WTC11 (cell line): Measurements from ENCODE around the gene SPN. TPM values are rescaled to one million over a fixed set of nuclear protein-coding genes. Genes with fewer than 3 reads are reported as not detected.

ENCODE experiments used
- ATAC-seq: fragments of 200-7000 bp; cut with Tn5 transposase; 2 replicates; pipeline ENCODE4 v1.10.0; 2021; ENCODE audit warnings: mild to moderate bottlenecking, moderate library complexity
- CTCF ChIA-PET: fragments of 300-600 bp; sonication (Branson Sonifier 250); formaldehyde crosslinking; loops from one replicate; lab custom pipeline; 2021; ENCODE audit warnings: antibody characterized with exemption; lab: Charles Lee
- POLR2A ChIA-PET: fragments of 350-600 bp; sonication (Branson Sonifier 250); formaldehyde crosslinking; loops from one replicate; lab custom pipeline; 2021; ENCODE audit warnings: antibody characterized with exemption; lab: Charles Lee
- DNase-seq: peaks from one replicate; pipeline ENCODE4 v3.0.0; 2021; ENCODE audit warnings: low spot score
- H3K27ac Mint-ChIP-seq: 2 replicates; pipeline ENCODE4 v1.8.0; 2021; ENCODE audit warnings: mixed read lengths
- H3K27me3 Mint-ChIP-seq: 2 replicates; pipeline ENCODE4 v1.8.0; 2021; ENCODE audit warnings: low read depth, mild to moderate bottlenecking, moderate library complexity, mixed read lengths
- H3K36me3 Mint-ChIP-seq: 2 replicates; pipeline ENCODE4 v1.8.0; 2021; ENCODE audit warnings: mixed read lengths
- H3K4me1 Mint-ChIP-seq: 2 replicates; pipeline ENCODE4 v1.8.0; 2022; ENCODE audit warnings: mixed read lengths
- H3K4me3 Mint-ChIP-seq: 2 replicates; pipeline ENCODE4 v1.8.0; 2021; ENCODE audit warnings: mild to moderate bottlenecking, moderate library complexity, mixed read lengths
- H3K9me3 Mint-ChIP-seq: 2 replicates; pipeline ENCODE4 v1.8.0; 2021; ENCODE audit warnings: mixed read lengths
- AFF4 ChIP-seq: sonication (generic); formaldehyde crosslinking; IDR thresholded peaks from 2 replicates; pipeline ENCODE4 v1.8.1; 2023; ENCODE audit warnings: mild to moderate bottlenecking, missing genetic modification reagents, borderline replicate concordance
- ATF1 ChIP-seq: sonication (generic); formaldehyde crosslinking; IDR thresholded peaks from 2 replicates; pipeline ENCODE4 v1.8.1; 2023; ENCODE audit warnings: mild to moderate bottlenecking, moderate library complexity, missing genetic modification reagents
- ESRRA ChIP-seq: sonication (generic); formaldehyde crosslinking; IDR thresholded peaks from 2 replicates; pipeline ENCODE4 v1.8.1; 2022; ENCODE audit warnings: mild to moderate bottlenecking, missing genetic modification reagents, borderline replicate concordance
- FOXP1 ChIP-seq: sonication (generic); formaldehyde crosslinking; IDR thresholded peaks from 2 replicates; pipeline ENCODE4 v1.8.0; 2022; ENCODE audit warnings: missing genetic modification reagents, mild to moderate bottlenecking, moderate library complexity, borderline replicate concordance
- GABPB1 ChIP-seq: sonication (generic); formaldehyde crosslinking; IDR thresholded peaks from 2 replicates; pipeline ENCODE4 v1.8.1; 2023; ENCODE audit warnings: mild to moderate bottlenecking, missing genetic modification reagents
- JAZF1 ChIP-seq: fragments of 250-450 bp; sonication (Bioruptor Pico); IDR thresholded peaks from 2 replicates; pipeline ENCODE4 v1.9.0; 2021; ENCODE audit warnings: moderate library complexity, mild to moderate bottlenecking, inconsistent platforms
- JUN ChIP-seq: sonication (generic); formaldehyde crosslinking; IDR thresholded peaks from 2 replicates; pipeline ENCODE4 v1.8.0; 2023; ENCODE audit warnings: mild to moderate bottlenecking, missing genetic modification reagents
- MXD4 ChIP-seq: fragments of 250-450 bp; sonication (Bioruptor Pico); IDR thresholded peaks from 2 replicates; pipeline ENCODE4 v1.8.0; 2021; ENCODE audit warnings: mild to moderate bottlenecking, moderate library complexity, borderline replicate concordance
- NFE2L1 ChIP-seq: sonication (generic); formaldehyde crosslinking; IDR thresholded peaks from 2 replicates; pipeline ENCODE4 v1.8.1; 2023; ENCODE audit warnings: missing genetic modification reagents
- PRRX2 ChIP-seq: fragments of 250-450 bp; sonication (Bioruptor Pico); IDR thresholded peaks from 2 replicates; pipeline ENCODE4 v1.8.0; 2021; ENCODE audit warnings: mild to moderate bottlenecking
- SP1 ChIP-seq: sonication (generic); formaldehyde crosslinking; conservative IDR thresholded peaks from 2 replicates; pipeline ENCODE4 v1.8.1; 2022; ENCODE audit warnings: missing genetic modification reagents
- TCF7 ChIP-seq: sonication (generic); formaldehyde crosslinking; IDR thresholded peaks from 2 replicates; pipeline ENCODE4 v1.8.0; 2022; ENCODE audit warnings: mild to moderate bottlenecking, low read depth, missing genetic modification reagents, moderate library complexity
- ZBTB21 ChIP-seq: sonication (generic); formaldehyde crosslinking; IDR thresholded peaks from 2 replicates; pipeline ENCODE4 v1.8.1; 2023; ENCODE audit warnings: mild to moderate bottlenecking, missing genetic modification reagents, borderline replicate concordance
- ZBTB43 ChIP-seq: sonication (generic); formaldehyde crosslinking; IDR thresholded peaks from 2 replicates; pipeline ENCODE4 v1.8.1; 2023; ENCODE audit warnings: mild to moderate bottlenecking, missing genetic modification reagents
- ZNF219 ChIP-seq: sonication (generic); formaldehyde crosslinking; IDR thresholded peaks from 2 replicates; pipeline ENCODE4 v1.8.0; 2023; ENCODE audit warnings: missing genetic modification reagents, mild to moderate bottlenecking, borderline replicate concordance
- ZNF263 ChIP-seq: sonication (generic); formaldehyde crosslinking; IDR thresholded peaks from 2 replicates; pipeline ENCODE4 v1.8.1; 2022; ENCODE audit warnings: low read depth, mild to moderate bottlenecking, moderate library complexity, missing genetic modification reagents
- ZNF416 ChIP-seq: fragments of 250-450 bp; sonication (Bioruptor Pico); IDR thresholded peaks from 2 replicates; pipeline ENCODE4 v1.9.0; 2021; ENCODE audit warnings: mild to moderate bottlenecking, inconsistent platforms
- ZSCAN18 ChIP-seq: fragments of 250-450 bp; sonication (Bioruptor Pico); IDR thresholded peaks from 2 replicates; pipeline ENCODE4 v2.1.2; 2022; ENCODE audit warnings: mild to moderate bottlenecking, moderate library complexity
- total RNA-seq: library from RNA; stranded (reverse); gene quantifications from 3 replicates; pipeline ENCODE4 v1.2.3, GENCODE V29; 2021
- TF ChIP-seq, protein P1 (sequence below): fragments of 250-450 bp; sonication (Bioruptor Pico); IDR thresholded peaks from 2 replicates; pipeline ENCODE4 v1.9.0; 2021; ENCODE audit warnings: mild to moderate bottlenecking, borderline replicate concordance
- TF ChIP-seq, protein P2 (sequence below): sonication (generic); formaldehyde crosslinking; IDR thresholded peaks from 2 replicates; pipeline ENCODE4 v1.8.0; 2022; ENCODE audit warnings: missing genetic modification reagents
- TF ChIP-seq, protein P3 (sequence below): sonication (generic); formaldehyde crosslinking; IDR thresholded peaks from 2 replicates; pipeline ENCODE4 v1.8.0; 2022; ENCODE audit warnings: mild to moderate bottlenecking, missing genetic modification reagents

Gene SPN
- total RNA-seq, 1 experiment from 2014 or later, result 2.3 TPM

GRCh38 chr16:29678691-29679267 is 15.7 kb downstream of the SPN start, which contains the start of gene QPRT:
TSS of gene QPRT (plus strand) at chr16:29679180. CDS start at chr16:29679198, 18 bp downstream.
- ChIA-PET CTCF (interaction anchor here (0.7 to 2.0 kb wide), 8 partner anchors 12 to 413 kb away, joined by 3 to 23 read pairs (median 4); partner anchors contain the start of gene KIF22), POLR2A (interaction anchor here (0.7 to 2.7 kb wide), 13 partner anchors 12 to 199 kb away, joined by 3 to 23 read pairs (median 5); partner anchors contain the start of gene MAZ)
- H3K36me3 Mint-ChIP-seq, result peaks cover 26% of the 10 kb centered on the region
- no peaks in the 10 kb centered on the region for H3K9me3 Mint-ChIP-seq
- peak; percentile 90 for DNase-seq
- peak within 1 kb of the TSS; percentile 91 for H3K4me3 Mint-ChIP-seq
- H3K27me3 Mint-ChIP-seq, result no peaks in the 10 kb centered on the region
- peak within 1 kb of the TSS; percentile 100 for H3K27ac Mint-ChIP-seq
- H3K4me1 Mint-ChIP-seq, result peaks cover 40% of the 10 kb centered on the region
- ATAC-seq, result peak; percentile 85
- TF ChIP-seq FOXP1 (CRISPR knock-in tag), result no peak
- TF ChIP-seq ZNF263 (CRISPR knock-in tag), result no peak
- TF ChIP-seq, protein P1, sequence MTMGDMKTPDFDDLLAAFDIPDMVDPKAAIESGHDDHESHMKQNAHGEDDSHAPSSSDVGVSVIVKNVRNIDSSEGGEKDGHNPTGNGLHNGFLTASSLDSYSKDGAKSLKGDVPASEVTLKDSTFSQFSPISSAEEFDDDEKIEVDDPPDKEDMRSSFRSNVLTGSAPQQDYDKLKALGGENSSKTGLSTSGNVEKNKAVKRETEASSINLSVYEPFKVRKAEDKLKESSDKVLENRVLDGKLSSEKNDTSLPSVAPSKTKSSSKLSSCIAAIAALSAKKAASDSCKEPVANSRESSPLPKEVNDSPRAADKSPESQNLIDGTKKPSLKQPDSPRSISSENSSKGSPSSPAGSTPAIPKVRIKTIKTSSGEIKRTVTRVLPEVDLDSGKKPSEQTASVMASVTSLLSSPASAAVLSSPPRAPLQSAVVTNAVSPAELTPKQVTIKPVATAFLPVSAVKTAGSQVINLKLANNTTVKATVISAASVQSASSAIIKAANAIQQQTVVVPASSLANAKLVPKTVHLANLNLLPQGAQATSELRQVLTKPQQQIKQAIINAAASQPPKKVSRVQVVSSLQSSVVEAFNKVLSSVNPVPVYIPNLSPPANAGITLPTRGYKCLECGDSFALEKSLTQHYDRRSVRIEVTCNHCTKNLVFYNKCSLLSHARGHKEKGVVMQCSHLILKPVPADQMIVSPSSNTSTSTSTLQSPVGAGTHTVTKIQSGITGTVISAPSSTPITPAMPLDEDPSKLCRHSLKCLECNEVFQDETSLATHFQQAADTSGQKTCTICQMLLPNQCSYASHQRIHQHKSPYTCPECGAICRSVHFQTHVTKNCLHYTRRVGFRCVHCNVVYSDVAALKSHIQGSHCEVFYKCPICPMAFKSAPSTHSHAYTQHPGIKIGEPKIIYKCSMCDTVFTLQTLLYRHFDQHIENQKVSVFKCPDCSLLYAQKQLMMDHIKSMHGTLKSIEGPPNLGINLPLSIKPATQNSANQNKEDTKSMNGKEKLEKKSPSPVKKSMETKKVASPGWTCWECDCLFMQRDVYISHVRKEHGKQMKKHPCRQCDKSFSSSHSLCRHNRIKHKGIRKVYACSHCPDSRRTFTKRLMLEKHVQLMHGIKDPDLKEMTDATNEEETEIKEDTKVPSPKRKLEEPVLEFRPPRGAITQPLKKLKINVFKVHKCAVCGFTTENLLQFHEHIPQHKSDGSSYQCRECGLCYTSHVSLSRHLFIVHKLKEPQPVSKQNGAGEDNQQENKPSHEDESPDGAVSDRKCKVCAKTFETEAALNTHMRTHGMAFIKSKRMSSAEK (CRISPR knock-in tag), result no peak
- TF ChIP-seq JUN (CRISPR knock-in tag), result no peak
- no peak for TF ChIP-seq ZNF219 (CRISPR knock-in tag)
- peak; percentile 58; the same call in 1 of the 2 replicates for TF ChIP-seq NFE2L1 (CRISPR knock-in tag)
- TF ChIP-seq, protein P2, sequence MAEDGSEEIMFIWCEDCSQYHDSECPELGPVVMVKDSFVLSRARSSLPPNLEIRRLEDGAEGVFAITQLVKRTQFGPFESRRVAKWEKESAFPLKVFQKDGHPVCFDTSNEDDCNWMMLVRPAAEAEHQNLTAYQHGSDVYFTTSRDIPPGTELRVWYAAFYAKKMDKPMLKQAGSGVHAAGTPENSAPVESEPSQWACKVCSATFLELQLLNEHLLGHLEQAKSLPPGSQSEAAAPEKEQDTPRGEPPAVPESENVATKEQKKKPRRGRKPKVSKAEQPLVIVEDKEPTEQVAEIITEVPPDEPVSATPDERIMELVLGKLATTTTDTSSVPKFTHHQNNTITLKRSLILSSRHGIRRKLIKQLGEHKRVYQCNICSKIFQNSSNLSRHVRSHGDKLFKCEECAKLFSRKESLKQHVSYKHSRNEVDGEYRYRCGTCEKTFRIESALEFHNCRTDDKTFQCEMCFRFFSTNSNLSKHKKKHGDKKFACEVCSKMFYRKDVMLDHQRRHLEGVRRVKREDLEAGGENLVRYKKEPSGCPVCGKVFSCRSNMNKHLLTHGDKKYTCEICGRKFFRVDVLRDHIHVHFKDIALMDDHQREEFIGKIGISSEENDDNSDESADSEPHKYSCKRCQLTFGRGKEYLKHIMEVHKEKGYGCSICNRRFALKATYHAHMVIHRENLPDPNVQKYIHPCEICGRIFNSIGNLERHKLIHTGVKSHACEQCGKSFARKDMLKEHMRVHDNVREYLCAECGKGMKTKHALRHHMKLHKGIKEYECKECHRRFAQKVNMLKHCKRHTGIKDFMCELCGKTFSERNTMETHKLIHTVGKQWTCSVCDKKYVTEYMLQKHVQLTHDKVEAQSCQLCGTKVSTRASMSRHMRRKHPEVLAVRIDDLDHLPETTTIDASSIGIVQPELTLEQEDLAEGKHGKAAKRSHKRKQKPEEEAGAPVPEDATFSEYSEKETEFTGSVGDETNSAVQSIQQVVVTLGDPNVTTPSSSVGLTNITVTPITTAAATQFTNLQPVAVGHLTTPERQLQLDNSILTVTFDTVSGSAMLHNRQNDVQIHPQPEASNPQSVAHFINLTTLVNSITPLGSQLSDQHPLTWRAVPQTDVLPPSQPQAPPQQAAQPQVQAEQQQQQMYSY (CRISPR knock-in tag), result no peak
- no peak for TF ChIP-seq GABPB1 (CRISPR knock-in tag)
- no peak for TF ChIP-seq PRRX2
- TF ChIP-seq ATF1 (CRISPR knock-in tag), result no peak
- TF ChIP-seq MXD4 (CRISPR knock-in tag), result no peak
- TF ChIP-seq ZNF416 (CRISPR knock-in tag), result no peak; the same call in 1 of the 2 replicates
- TF ChIP-seq SP1, result peak; percentile 48; the same call in 1 of the 2 replicates
- 0 out of 2 replicates have a peak, but pooled peaks have one; percentile 14 for TF ChIP-seq ZSCAN18 (CRISPR knock-in tag)
- no peak for TF ChIP-seq ESRRA (CRISPR knock-in tag)
- TF ChIP-seq JAZF1, result no peak
- TF ChIP-seq ZBTB21 (CRISPR knock-in tag), result no peak
- TF ChIP-seq, protein P3, sequence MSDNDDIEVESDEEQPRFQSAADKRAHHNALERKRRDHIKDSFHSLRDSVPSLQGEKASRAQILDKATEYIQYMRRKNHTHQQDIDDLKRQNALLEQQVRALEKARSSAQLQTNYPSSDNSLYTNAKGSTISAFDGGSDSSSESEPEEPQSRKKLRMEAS, result no peak
- no peak for TF ChIP-seq TCF7 (CRISPR knock-in tag)
- TF ChIP-seq ZBTB43, result no peak
- no peak for TF ChIP-seq AFF4 (CRISPR knock-in tag)
